NCI-H82 (cell line): ENCODE results near the gene SLC2A10.

ENCODE experiments used
- DNase-seq: peaks from one replicate; lab custom pipeline; 2025; lab: John Stamatoyannopoulos, UW

SLC2A10 gene

DNA sequence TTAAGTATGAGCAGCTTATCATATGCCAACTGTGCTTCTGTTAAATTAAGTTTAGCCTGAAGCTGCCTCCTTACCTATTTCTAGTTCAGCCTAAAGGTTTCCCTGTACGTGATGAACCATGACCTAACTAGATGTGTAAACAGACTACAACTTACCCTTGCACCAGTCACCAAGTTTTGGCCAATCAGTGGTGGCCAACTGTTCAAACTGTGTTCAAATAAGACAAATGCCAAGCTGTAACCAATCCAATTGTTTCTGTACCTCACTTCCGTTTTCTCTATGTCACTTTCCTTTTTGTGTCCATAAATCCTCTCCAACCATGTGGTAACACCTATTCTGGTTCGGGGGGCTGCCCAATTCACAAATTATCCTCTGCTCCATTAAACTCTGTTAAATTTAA is 6.0 kb upstream of the SLC2A10 start:
- DNase-seq: no peak

- no peak for DNase-seq
Measured at GRCh38 chr20:46704714-46705377, 4.6 kb upstream of the SLC2A10 start.

GRCh38 chr20:46705378-46705729 is 4.1 kb upstream of the SLC2A10 start:
- no peak for DNase-seq

DNA sequence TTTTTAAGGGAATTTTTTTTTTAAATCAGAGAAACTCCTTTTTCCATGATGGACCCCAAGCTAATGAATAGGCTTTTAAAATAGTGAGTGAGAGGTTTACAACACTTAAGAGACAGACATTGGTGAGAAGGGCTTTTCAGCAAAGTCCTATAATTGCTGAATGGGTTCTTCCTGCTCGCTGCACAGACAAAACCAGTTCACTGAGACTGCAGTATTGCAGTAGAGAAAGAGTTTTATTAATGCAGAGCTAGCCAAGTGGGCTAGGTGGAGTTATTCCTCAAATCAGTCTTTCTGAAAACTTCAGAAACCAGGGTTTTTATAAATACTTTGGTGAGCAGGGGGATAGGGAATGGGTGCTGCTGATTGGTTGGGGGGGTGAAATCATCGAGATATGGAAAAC is 3.2 kb upstream of the SLC2A10 start:
- no peak for DNase-seq

DNA sequence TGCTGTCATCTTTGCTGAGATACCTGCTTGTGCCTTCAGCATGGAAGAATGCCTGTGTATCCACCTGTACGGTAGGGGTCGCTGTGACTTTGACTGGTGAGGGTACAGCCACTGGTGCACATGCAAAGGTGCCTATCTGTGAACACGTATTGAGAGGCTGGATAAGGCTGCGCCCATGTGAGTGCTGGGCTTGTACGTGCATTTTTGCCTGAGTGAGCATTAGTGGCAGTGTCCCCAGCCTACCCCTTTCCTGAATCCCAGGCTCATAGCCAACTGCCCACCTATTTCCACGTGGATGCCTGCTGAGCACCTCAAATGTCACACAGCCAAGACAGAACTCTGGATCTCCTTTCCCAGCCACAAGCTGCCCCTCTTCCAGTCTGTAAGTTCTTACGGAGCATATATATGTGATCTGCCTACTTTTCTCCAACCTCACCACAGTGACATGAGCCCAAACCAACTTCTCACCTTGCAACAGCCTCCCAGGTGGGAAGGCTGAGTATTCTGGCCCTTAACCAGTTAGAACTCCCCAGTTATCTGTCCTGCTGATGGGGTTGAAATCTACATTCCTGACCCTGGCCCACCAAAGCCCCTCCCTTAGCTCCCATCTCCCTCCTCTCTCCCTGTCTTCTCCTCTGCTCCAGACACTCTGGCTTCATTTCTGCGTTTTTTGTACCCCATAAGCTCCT is 1.1 kb upstream of the SLC2A10 start:
- peak; percentile 22 for DNase-seq

GRCh38 chr20:46709055-46709458 is 392 bp upstream of the SLC2A10 start:
- DNase-seq: no peak

DNA sequence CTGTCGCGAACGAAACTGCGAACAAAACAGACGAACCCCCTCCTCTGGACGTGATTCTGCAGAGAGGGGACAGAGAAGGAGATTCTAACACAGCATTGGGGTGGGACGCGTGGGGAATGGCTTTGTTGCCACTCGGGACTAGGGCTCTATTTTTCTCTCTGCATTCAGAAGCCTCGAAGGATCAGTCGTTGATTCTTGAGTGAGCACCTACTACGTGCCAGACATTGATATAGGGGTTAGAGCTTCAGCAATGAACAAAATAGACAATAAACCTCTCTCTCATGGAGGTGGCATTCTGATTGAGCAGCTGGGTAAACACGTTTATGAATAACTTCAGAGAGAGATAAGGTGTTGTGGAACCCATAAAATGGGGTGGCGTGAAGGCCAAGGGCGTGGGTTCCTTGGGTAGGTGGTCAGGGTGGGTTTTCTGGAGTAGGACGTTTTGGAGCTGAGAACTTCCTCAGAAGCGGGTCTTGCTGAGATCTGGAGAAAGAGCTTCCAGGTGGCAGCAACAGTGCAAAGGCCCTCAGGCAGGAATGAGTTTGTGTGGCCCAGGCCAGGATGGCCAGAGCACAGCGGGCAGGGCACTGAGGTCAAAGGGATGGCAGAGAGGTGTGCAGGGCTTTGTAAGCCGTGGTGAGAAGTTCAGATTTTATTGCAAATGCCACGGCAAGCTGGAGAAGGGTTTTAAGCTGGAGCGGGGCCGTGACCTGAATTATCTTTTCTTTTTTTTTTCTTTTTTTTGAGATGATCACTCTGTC is 884 bp downstream of the SLC2A10 start:
- no peak for DNase-seq

- DNase-seq: peak; percentile 48
Measured at GRCh38 chr20:46712056-46712636, 2.7 kb downstream of the SLC2A10 start.

DNA sequence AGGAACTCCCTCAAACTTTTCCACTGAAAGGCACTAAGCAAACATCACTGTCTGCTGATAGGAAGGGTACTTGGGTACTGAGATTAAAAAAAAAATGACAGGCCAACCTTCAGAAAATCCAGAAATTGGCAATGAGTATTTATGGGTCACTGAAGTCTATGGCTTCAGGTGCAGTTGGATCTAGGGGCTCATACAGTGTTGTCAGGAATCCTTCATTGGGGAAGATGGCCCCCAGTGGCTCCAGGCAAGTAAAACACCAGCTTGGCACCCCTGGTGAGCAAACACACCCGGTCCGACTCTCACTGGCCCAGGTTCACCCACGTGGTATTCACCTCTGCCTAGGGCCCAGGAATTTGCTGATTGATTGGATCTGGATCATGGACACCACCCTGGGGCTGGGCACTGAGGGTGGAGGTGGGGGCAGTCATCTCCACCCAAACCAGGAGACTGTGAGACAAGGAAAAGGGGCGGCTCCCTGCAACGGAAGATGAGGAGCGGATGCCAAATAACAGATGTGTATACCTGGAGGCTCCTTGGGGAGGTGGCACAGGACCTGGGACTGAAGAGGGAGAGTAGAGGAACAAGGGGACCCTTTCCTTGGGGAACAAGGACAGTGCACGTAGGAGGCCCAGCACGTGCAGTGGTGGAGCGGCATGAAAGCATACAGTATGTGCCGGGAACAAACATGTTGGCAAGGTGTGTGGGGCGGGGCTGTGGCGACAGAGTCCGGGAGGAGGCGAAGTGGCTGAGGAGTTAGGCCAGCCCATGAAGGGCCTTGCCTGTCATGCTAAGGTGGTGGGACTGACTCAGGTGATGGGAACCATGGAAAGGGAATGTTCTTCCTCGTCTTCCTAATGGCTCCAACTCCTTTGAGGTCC is 4.7 kb downstream of the SLC2A10 start:
- DNase-seq: no peak

DNA sequence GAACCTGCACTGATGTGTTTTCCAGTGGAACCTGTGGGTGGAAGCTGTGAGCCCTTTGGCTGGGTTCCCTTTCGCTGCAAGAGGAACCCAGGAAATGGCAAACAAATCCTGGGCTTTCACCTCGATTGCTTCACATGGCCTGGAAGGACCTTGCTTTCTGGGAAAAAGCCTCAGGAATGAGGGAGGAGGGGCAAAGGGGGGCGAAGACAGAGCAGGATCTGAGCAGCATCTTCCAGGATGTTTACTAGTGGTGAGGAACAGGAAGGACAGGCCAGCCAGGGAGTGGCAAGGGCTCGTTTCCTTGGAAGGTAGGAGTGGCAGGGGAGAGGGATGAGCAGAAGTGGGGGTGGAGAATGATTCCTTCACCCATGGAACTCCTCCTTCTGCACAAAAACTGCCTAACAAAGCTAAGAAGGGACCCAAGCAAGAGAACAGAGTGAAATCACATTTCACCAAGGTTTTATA is 5.9 kb downstream of the SLC2A10 start:
- peak; percentile 40 for DNase-seq

GRCh38 chr20:46717818-46718541 is 8.5 kb downstream of the SLC2A10 start:
- no peak for DNase-seq

- no peak for DNase-seq
Measured at GRCh38 chr20:46720019-46720418, 10.6 kb downstream of the SLC2A10 start.

GRCh38 chr20:46720776-46721425 is 11.5 kb downstream of the SLC2A10 start:
- no peak for DNase-seq

DNA sequence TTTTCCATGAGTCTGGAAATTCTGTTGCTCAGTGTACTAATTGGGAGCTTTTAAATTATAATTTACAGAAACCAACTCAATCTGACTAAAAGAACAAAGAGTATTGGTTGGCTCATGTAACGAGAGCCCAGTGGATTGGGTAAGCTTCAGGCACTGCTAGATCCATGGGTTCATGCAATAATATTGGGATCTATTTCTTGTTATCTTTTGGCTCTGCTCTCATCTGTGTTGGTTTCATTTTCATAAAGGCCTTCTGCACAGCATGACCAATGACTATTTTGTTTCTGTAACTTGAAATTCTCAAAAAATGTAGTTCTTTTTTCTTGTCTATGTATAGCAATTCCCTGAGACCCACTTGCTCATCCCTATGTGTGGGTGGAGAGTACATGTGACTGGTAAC is 12.0 kb downstream of the SLC2A10 start:
- DNase-seq: no peak

DNA sequence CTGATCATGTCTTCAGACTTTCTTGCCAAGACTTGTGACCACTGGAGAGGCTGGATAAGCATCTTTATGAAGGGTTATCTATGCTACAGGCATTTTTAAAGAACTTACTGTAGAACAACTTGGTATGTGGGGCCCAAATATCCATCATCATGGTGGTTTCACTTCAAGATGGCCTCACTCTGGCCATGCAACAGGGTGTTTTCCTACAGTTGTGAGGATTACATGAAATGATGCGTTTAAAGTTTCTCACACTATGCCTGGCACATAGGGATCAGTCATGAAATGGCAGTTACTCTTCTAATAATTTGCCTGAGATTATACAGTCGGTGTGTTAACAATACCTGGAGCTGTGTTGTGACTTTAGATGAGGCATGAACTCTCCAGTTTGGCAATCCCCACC is 13.0 kb downstream of the SLC2A10 start:
- no peak for DNase-seq

GRCh38 chr20:46723039-46723438 is 13.6 kb downstream of the SLC2A10 start:
- no peak for DNase-seq

GRCh38 chr20:46724343-46724959 is 15.0 kb downstream of the SLC2A10 start:
- no peak for DNase-seq

GRCh38 chr20:46725186-46726165 is 16.0 kb downstream of the SLC2A10 start:
- no peak for DNase-seq

GRCh38 chr20:46731770-46732169 is 22.3 kb downstream of the SLC2A10 start:
- DNase-seq: peak; percentile 42
